SK-N-MC (cell line): ENCODE results near the gene DSCAM.
"Not testable (repeated sequence)": the region's sequence is repeated elsewhere in the genome, so short reads cannot be mapped to it uniquely, and the experiment has no call there.

Experiments used
- DNase-seq: peaks from one replicate; pipeline ENCODE4 v3.0.0-alpha.2; 2011; ENCODE audit warnings: low read depth, low spot score
- H3K27ac ChIP-seq: fragments of 200-600 bp; sonication (generic); 2 replicates; pipeline ENCODE4 v1.5.1; 2016; ENCODE audit warnings: mixed run types
- H3K36me3 ChIP-seq: fragments of 200-600 bp; sonication (generic); 2 replicates; pipeline ENCODE4 v1.6.1; 2017; ENCODE audit warnings: antibody characterized with exemption, low read length, mixed read lengths; ENCODE audit not compliant: insufficient read depth
- H3K4me3 ChIP-seq: fragments of 200-600 bp; sonication (generic); 2 replicates; pipeline ENCODE4 v1.5.1; 2016
- H3K9ac ChIP-seq: fragments of 200-600 bp; sonication (generic); 2 replicates; pipeline ENCODE4 v1.8.0; 2017; ENCODE audit warnings: mixed run types, mixed read lengths; ENCODE audit not compliant: insufficient read length
- H3K9me3 ChIP-seq: fragments of 200-600 bp; sonication (generic); 2 replicates; pipeline ENCODE4 v1.6.1; 2017; ENCODE audit warnings: low read depth, mild to moderate bottlenecking, antibody characterized with exemption, low read length, moderate library complexity, mixed read lengths
- EZH2 ChIP-seq: fragments of 200-600 bp; sonication (generic); IDR thresholded peaks from one replicate; pipeline ENCODE4 v1.6.1; 2017; ENCODE audit warnings: antibody characterized with exemption
- FOXP2 ChIP-seq: optimal IDR thresholded peaks from 2 replicates; pipeline ENCODE3; 2011; ENCODE audit warnings: mild to moderate bottlenecking, moderate library complexity; ENCODE audit not compliant: insufficient read depth; ENCODE audit errors: extremely low read length, control extremely low read depth
- POLR2AphosphoS5 ChIP-seq: IDR thresholded peaks from 2 replicates; pipeline ENCODE4 v1.6.1; 2012; ENCODE audit warnings: mild to moderate bottlenecking, low read depth, low read length, borderline replicate concordance

Gene DSCAM

GRCh38 chr21:40331804-40332203, 515.2 kb downstream of the DSCAM start:
- no peak overlapping the region for H3K9ac ChIP-seq
- DNase-seq: no peak
- TF ChIP-seq EZH2 (no peak), FOXP2 (no peak), POLR2AphosphoS5 (no peak)
- H3K9me3 ChIP-seq: no peaks in the 10 kb centered on the region
- H3K4me3 ChIP-seq: no peak overlapping the region
- no peak overlapping the region for H3K27ac ChIP-seq
- no peaks in the 10 kb centered on the region for H3K36me3 ChIP-seq

DNA sequence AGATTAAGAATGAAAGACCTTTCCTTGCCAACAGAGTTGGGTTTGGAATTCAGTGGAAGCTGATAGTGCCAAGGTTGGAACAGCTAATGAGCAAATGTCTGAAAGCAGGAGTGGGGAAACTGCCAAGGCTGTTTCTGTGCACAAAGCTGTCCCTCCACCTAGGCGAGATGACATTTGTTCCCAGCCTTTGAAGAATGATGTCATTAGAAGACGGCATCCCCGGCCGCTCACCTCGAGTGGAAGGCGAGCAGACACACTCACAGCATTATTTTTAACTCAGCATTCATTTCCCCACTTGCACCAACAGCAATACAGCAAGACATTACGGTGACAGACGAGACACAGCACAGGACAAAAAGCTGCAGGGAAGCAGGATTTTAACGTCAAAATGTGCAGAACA, 515.8 kb downstream of the DSCAM start:
- no peak for TF ChIP-seq FOXP2
- no peak for TF ChIP-seq POLR2AphosphoS5
- TF ChIP-seq EZH2: no peak
- H3K36me3 ChIP-seq: no peaks in the 10 kb centered on the region
- H3K27ac ChIP-seq: no peak overlapping the region
- DNase-seq: no peak
- no peak overlapping the region for H3K9ac ChIP-seq
- no peaks in the 10 kb centered on the region for H3K9me3 ChIP-seq
- H3K4me3 ChIP-seq: no peak overlapping the region

DNA sequence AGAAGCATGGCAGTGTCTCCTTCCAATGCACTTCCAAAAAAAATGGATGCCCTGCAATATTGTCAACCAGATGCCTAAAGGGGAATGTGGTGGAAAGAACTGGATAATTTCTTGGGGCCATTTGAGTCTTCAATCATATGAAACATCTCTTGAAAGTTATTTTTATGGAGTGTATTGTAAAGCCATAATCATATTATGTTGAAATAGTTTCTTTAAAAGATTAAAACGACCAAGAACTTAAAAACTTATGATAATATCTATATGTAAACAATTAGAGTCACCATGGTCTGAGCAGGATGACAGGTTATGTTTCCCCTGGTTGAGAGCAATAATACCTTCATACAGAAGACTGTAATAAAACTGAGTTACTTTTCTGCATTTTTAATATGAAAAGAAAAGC, 522.6 kb downstream of the DSCAM start:
- Histone ChIP-seq H3K4me3 (no peak overlapping the region), H3K9ac (no peak overlapping the region), H3K9me3 (no peaks in the 10 kb centered on the region), H3K27ac (no peak overlapping the region), H3K36me3 (no peaks in the 10 kb centered on the region)
- TF ChIP-seq FOXP2: no peak
- no peak for TF ChIP-seq EZH2
- TF ChIP-seq POLR2AphosphoS5: no peak
- no peak for DNase-seq

- H3K4me3 ChIP-seq, DNase-seq, H3K27ac ChIP-seq, H3K9ac ChIP-seq, H3K36me3 ChIP-seq, H3K9me3 ChIP-seq: not testable (repeated sequence)
Observed at GRCh38 chr21:40320718-40321117, 526.2 kb downstream of the DSCAM start.

- no peak overlapping the region for H3K9ac ChIP-seq
- no peak overlapping the region for H3K4me3 ChIP-seq
- no peak for DNase-seq
- H3K9me3 ChIP-seq: no peaks in the 10 kb centered on the region
- TF ChIP-seq EZH2 (no peak), POLR2AphosphoS5 (no peak)
- no peaks in the 10 kb centered on the region for H3K36me3 ChIP-seq
- H3K27ac ChIP-seq: no peak overlapping the region
Observed at GRCh38 chr21:40318371-40318770, 528.6 kb downstream of the DSCAM start.

- H3K27ac ChIP-seq: no peak overlapping the region
- no peak overlapping the region for H3K9ac ChIP-seq
- TF ChIP-seq FOXP2 (no peak), POLR2AphosphoS5 (no peak), EZH2 (no peak)
- no peaks in the 10 kb centered on the region for H3K9me3 ChIP-seq
- DNase-seq: no peak
- H3K4me3 ChIP-seq: no peak overlapping the region
- H3K36me3 ChIP-seq: no peaks in the 10 kb centered on the region
Observed at GRCh38 chr21:40316104-40316503, 530.9 kb downstream of the DSCAM start.

DNA sequence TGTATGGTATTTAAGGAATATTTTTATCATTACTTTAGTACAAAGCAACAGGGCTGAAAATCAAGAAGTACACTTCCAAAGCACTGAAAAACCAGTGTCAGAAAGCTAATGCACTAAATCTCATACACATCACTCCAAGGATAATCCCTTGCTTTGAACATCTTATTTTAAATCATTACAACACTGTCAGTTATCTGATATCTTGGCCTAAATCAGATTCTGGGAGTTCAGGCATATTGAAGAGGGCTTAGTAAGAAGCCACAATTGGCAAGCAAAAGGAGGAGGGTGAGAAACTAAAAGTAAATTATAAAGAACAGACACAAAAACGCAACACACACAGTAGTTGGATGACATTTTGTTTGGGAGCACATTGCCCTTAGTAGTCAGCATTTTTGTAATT, 531.3 kb downstream of the DSCAM start:
- H3K9ac ChIP-seq: no peak overlapping the region
- H3K9me3 ChIP-seq: no peaks in the 10 kb centered on the region
- H3K36me3 ChIP-seq: no peaks in the 10 kb centered on the region
- TF ChIP-seq POLR2AphosphoS5 (no peak), FOXP2 (no peak), EZH2 (no peak)
- H3K27ac ChIP-seq: no peak overlapping the region
- DNase-seq: no peak
- no peak overlapping the region for H3K4me3 ChIP-seq

- DNase-seq: no peak
- H3K9me3 ChIP-seq: no peaks in the 10 kb centered on the region
- H3K4me3 ChIP-seq: no peak overlapping the region
- no peak for TF ChIP-seq POLR2AphosphoS5
- TF ChIP-seq EZH2: no peak
- no peak for TF ChIP-seq FOXP2
- H3K36me3 ChIP-seq: no peaks in the 10 kb centered on the region
- H3K9ac ChIP-seq: no peak overlapping the region
- H3K27ac ChIP-seq: no peak overlapping the region
Observed at GRCh38 chr21:40313260-40313659, 533.7 kb downstream of the DSCAM start.

DNA sequence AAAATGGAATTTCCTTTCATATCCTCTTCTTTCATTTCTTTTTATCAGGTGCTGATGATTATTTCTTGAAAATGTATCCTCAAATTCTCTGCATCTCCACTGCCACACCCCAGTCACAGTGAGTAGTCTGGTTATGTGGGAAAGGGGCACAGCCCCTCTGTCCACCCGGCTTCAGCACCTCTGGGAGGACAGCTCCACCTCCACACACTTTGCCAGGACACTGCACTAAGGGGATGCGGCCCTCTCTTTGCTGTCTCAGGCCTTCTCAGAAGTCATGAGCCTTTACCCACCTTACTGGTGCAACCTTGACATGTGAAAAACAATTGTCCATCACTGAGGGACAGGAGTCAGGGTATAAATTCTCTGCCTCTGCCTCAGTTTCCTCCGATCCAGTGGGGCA, 546.7 kb downstream of the DSCAM start:
- no peak for DNase-seq
- Histone ChIP-seq H3K27ac (no peak overlapping the region), H3K9ac (no peak overlapping the region), H3K4me3 (no peak overlapping the region), H3K9me3 (no peaks in the 10 kb centered on the region), H3K36me3 (no peaks in the 10 kb centered on the region)
- TF ChIP-seq EZH2 (no peak), POLR2AphosphoS5 (no peak), FOXP2 (no peak)
